ENCODE measurements around the gene MICAL3.

GRCh38 chr22:17902960-17903359 lies 121.4 kb downstream of the MICAL3 start:
- no peak for TF ChIP-seq POLR2AphosphoS5 (IDR thresholded peaks at IDR 0.05)
- no peak for TF ChIP-seq CTCF (IDR thresholded peaks at IDR 0.05)
